Mammary epithelial cell (primary cell): Measurements from ENCODE around the gene PLA2G12B.

Experiments
- EZH2 ChIP-seq: IDR thresholded peaks from 2 replicates; pipeline ENCODE4 v1.6.1; 2012; ENCODE audit warnings: low read length, inconsistent platforms, borderline replicate concordance
- TF ChIP-seq, protein P1 (sequence below), 2 donors: IDR thresholded peaks in 1 of 2; conservative IDR thresholded peaks in 1 of 2; 2 replicates each; pipeline ENCODE4 v1.5.1; 2011 to 2012; ENCODE audit warnings: inconsistent platforms in 2 of 2, low read length in 2 of 2, mild to moderate bottlenecking in 2 of 2, control low read depth in 1 of 2, low read depth in 1 of 2; ENCODE audit not compliant: insufficient read depth in 1 of 2; ENCODE audit errors: extremely low read depth in 1 of 2

DNA sequence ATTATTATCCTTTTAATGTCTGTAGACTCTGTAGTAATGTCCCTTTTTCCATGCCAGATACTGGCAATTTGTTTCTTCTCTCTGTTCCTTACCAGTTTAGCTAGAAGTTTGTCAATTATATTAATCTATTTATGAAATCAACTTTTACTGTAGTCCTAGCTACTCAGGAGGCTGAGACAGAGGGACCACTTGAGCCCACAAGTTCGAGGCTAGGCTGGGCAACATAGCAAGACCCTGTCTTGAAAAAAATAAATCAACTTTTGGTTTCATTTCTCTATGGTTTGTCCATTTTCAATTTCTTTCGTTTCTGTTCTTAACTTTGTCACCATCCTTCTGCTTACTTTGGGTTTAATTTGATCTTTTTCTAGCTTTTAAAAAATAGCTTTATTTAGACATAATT lies 42.5 kb upstream of the PLA2G12B start:
- TF ChIP-seq, protein P1, sequence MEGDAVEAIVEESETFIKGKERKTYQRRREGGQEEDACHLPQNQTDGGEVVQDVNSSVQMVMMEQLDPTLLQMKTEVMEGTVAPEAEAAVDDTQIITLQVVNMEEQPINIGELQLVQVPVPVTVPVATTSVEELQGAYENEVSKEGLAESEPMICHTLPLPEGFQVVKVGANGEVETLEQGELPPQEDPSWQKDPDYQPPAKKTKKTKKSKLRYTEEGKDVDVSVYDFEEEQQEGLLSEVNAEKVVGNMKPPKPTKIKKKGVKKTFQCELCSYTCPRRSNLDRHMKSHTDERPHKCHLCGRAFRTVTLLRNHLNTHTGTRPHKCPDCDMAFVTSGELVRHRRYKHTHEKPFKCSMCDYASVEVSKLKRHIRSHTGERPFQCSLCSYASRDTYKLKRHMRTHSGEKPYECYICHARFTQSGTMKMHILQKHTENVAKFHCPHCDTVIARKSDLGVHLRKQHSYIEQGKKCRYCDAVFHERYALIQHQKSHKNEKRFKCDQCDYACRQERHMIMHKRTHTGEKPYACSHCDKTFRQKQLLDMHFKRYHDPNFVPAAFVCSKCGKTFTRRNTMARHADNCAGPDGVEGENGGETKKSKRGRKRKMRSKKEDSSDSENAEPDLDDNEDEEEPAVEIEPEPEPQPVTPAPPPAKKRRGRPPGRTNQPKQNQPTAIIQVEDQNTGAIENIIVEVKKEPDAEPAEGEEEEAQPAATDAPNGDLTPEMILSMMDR (conservative IDR thresholded peaks at IDR 0.05 in 1 of 2, IDR thresholded peaks at IDR 0.05 in 1 of 2; ENCODE audit: extremely low read depth in 1 of 2, insufficient read depth in 1 of 2, low read depth in 1 of 2, low read length in 2 of 2), result no peak
- no peak for TF ChIP-seq EZH2
